Ovary (tissue), 3 donors: ENCODE measurements around the gene BNC1.

Experiments used
- EP300 ChIP-seq: sonication (generic); formaldehyde crosslinking; IDR thresholded peaks from one replicate; pipeline ENCODE4 v1.6.1; 2017; ENCODE audit warnings: antibody characterized with exemption
- TF ChIP-seq, protein P1 (sequence below), 3 donors: fragments of 450-650 bp in 2 of 3; fragments of 200-600 bp in 1 of 3; IDR thresholded peaks; one replicate each; pipeline versions ENCODE4 v1.5.1 to v1.8.0; 2016 to 2022; ENCODE audit warnings: antibody characterized with exemption in 3 of 3, mild to moderate bottlenecking in 1 of 3
- donor health status: DM: no; HTN: no; CAD: no.

DNA sequence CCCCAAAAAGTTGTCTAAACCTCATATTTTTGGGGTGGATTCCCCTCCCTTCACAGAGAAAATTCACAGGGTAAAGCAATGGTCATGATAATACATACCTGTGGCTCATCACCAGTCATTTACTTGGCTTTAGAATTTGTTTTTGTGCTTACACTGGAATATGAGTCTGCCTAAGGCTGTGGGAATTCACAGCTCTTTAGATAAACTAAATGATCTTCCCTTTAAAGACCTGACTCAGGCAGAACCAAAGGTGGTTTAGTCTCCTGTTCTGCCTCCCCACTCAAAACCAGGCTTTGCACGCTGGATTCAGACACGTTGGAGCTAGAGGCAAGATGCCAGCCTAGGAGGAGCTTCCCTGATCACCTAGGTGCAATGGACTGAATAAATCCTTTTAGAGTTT lies 40.3 kb upstream of the BNC1 start:
- TF ChIP-seq, protein P1, sequence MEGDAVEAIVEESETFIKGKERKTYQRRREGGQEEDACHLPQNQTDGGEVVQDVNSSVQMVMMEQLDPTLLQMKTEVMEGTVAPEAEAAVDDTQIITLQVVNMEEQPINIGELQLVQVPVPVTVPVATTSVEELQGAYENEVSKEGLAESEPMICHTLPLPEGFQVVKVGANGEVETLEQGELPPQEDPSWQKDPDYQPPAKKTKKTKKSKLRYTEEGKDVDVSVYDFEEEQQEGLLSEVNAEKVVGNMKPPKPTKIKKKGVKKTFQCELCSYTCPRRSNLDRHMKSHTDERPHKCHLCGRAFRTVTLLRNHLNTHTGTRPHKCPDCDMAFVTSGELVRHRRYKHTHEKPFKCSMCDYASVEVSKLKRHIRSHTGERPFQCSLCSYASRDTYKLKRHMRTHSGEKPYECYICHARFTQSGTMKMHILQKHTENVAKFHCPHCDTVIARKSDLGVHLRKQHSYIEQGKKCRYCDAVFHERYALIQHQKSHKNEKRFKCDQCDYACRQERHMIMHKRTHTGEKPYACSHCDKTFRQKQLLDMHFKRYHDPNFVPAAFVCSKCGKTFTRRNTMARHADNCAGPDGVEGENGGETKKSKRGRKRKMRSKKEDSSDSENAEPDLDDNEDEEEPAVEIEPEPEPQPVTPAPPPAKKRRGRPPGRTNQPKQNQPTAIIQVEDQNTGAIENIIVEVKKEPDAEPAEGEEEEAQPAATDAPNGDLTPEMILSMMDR (IDR thresholded peaks at IDR 0.05) = no peak
- TF ChIP-seq EP300 = no peak
